Endothelial cell of umbilical vein (primary cell): ENCODE measurements around the gene SPINK7. TPM values are rescaled to one million over a fixed set of nuclear protein-coding genes. Genes with fewer than 3 reads are reported as not detected.

ENCODE experiments used
- BruUV-seq: library from RNA; stranded (reverse); fragments of 400-500 nt; replicated peaks from 2 replicates; lab custom pipeline; 2021; lab: Mats Ljungman, UMichigan
- CTCF ChIA-PET: fragments of 300-600, 350-600 bp; sonication (Branson Sonifier 250); formaldehyde crosslinking; loops from one replicate; lab custom pipeline; 2021; ENCODE audit warnings: antibody characterized with exemption, inconsistent platforms; lab: Charles Lee
- POLR2A ChIA-PET: fragments of 300-600, 350-600 bp; sonication (Branson Sonifier 250); formaldehyde crosslinking; loops from one replicate; lab custom pipeline; 2021; ENCODE audit warnings: antibody characterized with exemption, inconsistent platforms; lab: Charles Lee
- DNase-seq: peaks from one replicate; pipeline ENCODE4 v3.0.0-alpha.2; 2011; ENCODE audit warnings: low read depth, low spot score
- FAIRE-seq: peaks from 2 replicates; lab custom pipeline; 2011; peaks lifted over from hg19 to GRCh38; lab: Jason Lieb, UNC
- H2AFZ ChIP-seq: 2 replicates; pipeline ENCODE4 v1.6.0; 2012; ENCODE audit warnings: low read depth, low read length, control low read depth, inconsistent platforms
- H3K27ac ChIP-seq: 2 replicates; pipeline ENCODE4 v1.5.1; 2011; ENCODE audit warnings: low read depth, mild to moderate bottlenecking, control low read depth, low read length, moderate library complexity; ENCODE audit not compliant: insufficient read depth
- H3K27me3 ChIP-seq, 2 experiments: 2 replicates each; pipeline versions ENCODE4 v1.6.0 to v1.6.1; 2011; ENCODE audit warnings: low read length in 2 of 2, mixed read lengths in 1 of 2; ENCODE audit not compliant: control insufficient read depth in 2 of 2, insufficient read depth in 2 of 2
- H3K36me3 ChIP-seq, 2 experiments: 2 replicates in 1 of 2; 3 replicates in 1 of 2; pipeline ENCODE4 v1.5.1; 2011; ENCODE audit warnings: low read length in 2 of 2, mild to moderate bottlenecking in 1 of 2, moderate library complexity in 1 of 2; ENCODE audit not compliant: control insufficient read depth in 2 of 2, insufficient read depth in 2 of 2; ENCODE audit errors: extremely low read depth in 1 of 2
- H3K4me1 ChIP-seq: 3 replicates; pipeline ENCODE4 v1.5.1; 2011; ENCODE audit warnings: mild to moderate bottlenecking, low read length; ENCODE audit not compliant: control insufficient read depth, insufficient read depth; ENCODE audit errors: extremely low read depth
- H3K4me2 ChIP-seq: 2 replicates; pipeline ENCODE4 v1.6.1; 2011; ENCODE audit warnings: low read length, control low read depth, mixed read lengths; ENCODE audit not compliant: insufficient read depth
- H3K4me3 ChIP-seq, 3 experiments: fragments of 200-600 bp in 1 of 3; sonication (generic), shearing (Covaris generic) in 1 of 3; replicated peaks in 1 of 3; 2 replicates each; pipeline ENCODE4 v1.5.1; 2011 to 2016; ENCODE audit warnings: control low read depth in 3 of 3, low read length in 3 of 3, mild to moderate bottlenecking in 2 of 3, inconsistent platforms in 1 of 3, low read depth in 1 of 3, moderate library complexity in 1 of 3; ENCODE audit not compliant: insufficient read depth in 1 of 3
- H3K79me2 ChIP-seq: 2 replicates; pipeline ENCODE4 v1.6.0; 2012; ENCODE audit warnings: low read length, inconsistent platforms; ENCODE audit not compliant: control insufficient read depth, insufficient read depth
- H3K9ac ChIP-seq: replicated peaks from 2 replicates; pipeline ENCODE3; 2011; ENCODE audit warnings: low read length, control low read depth; ENCODE audit not compliant: insufficient read depth; ENCODE audit errors: extremely low read depth
- H3K9me1 ChIP-seq: replicated peaks from 3 replicates; pipeline ENCODE4 v1.6.0; 2011; ENCODE audit warnings: mild to moderate bottlenecking, low read length; ENCODE audit not compliant: control insufficient read depth, insufficient read depth; ENCODE audit errors: extremely low read depth
- H3K9me3 ChIP-seq: replicated peaks from 2 replicates; pipeline ENCODE4 v1.5.1; 2012; ENCODE audit warnings: low read length, inconsistent platforms; ENCODE audit not compliant: control insufficient read depth, insufficient read depth
- H4K20me1 ChIP-seq: replicated peaks from 2 replicates; pipeline ENCODE3; 2011; ENCODE audit warnings: mild to moderate bottlenecking, low read length; ENCODE audit not compliant: control insufficient read depth, insufficient read depth; ENCODE audit errors: extremely low read depth
- CTCF ChIP-seq, 2 donors: IDR thresholded peaks; 1 replicate in 1 of 2; 2 replicates in 1 of 2; pipeline ENCODE4 v1.5.1; 2011; ENCODE audit warnings: low read length in 2 of 2, mild to moderate bottlenecking in 2 of 2, moderate library complexity in 2 of 2, control low read depth in 1 of 2, inconsistent platforms in 1 of 2, low read depth in 1 of 2; ENCODE audit not compliant: insufficient read depth in 1 of 2; ENCODE audit errors: extremely low read depth in 1 of 2
- EZH2 ChIP-seq: IDR thresholded peaks from 2 replicates; pipeline ENCODE4 v1.6.1; 2012; ENCODE audit warnings: borderline replicate concordance, low read depth, mild to moderate bottlenecking, moderate library complexity, low read length, inconsistent platforms; ENCODE audit not compliant: severe bottlenecking
- FOS ChIP-seq: IDR thresholded peaks from 2 replicates; pipeline ENCODE4 v1.6.1; 2011; ENCODE audit warnings: mild to moderate bottlenecking, low read length, moderate library complexity, borderline replicate concordance; ENCODE audit not compliant: insufficient read depth
- GATA2 ChIP-seq: IDR thresholded peaks from 2 replicates; pipeline ENCODE4 v1.7.0; 2011; ENCODE audit warnings: low read depth, mild to moderate bottlenecking, moderate library complexity, mixed read lengths, low read length; ENCODE audit not compliant: insufficient read length, insufficient read depth
- JUN ChIP-seq: IDR thresholded peaks from 2 replicates; pipeline ENCODE4 v1.6.1; 2011; ENCODE audit warnings: borderline replicate concordance, low read depth; ENCODE audit not compliant: insufficient read length, insufficient read depth
- MAX ChIP-seq: IDR thresholded peaks from 2 replicates; pipeline ENCODE4 v1.6.1; 2011; ENCODE audit not compliant: insufficient read depth, insufficient read length
- MYC ChIP-seq: IDR thresholded peaks from one replicate; pipeline ENCODE4 v1.6.1; 2011; ENCODE audit warnings: mild to moderate bottlenecking, low read depth, low read length
- POLR2A ChIP-seq: IDR thresholded peaks from 2 replicates; pipeline ENCODE4 v1.6.1; 2012; ENCODE audit warnings: low read depth, mild to moderate bottlenecking, control low read depth, low read length
- POLR2AphosphoS5 ChIP-seq: IDR thresholded peaks from 2 replicates; pipeline ENCODE4 v1.6.1; 2012; ENCODE audit warnings: low read depth, mild to moderate bottlenecking, control low read depth, low read length, moderate library complexity; ENCODE audit not compliant: insufficient read depth
- dilution Hi-C: fragments of 300-500 bp; cut with MboI; formaldehyde crosslinking; loops from one replicate; pipeline ENCODE4 v1.15.0; 2019; ENCODE audit warnings: low sequenced_read_pairs; ENCODE audit not compliant: extremely low pct_ligation_motif_present
- intact Hi-C: fragments of 100-400 bp; cut with micrococcal nuclease; formaldehyde crosslinking; loops from one replicate; pipeline ENCODE4 v1.10.0; 2022
- polyA plus RNA-seq, 4 experiments: library from polyadenylated mRNA; depleted of rRNA in 3 of 4; stranded (reverse) in 3 of 4; unstranded in 1 of 4; fragments of >200 nt; gene quantifications; 2 replicates each; pipeline versions ENCODE4 v1.2.1 to v1.2.3, GENCODE V29; 2011 to 2012; ENCODE audit warnings: missing spikeins in 1 of 4
- total RNA-seq: library from RNA; stranded (reverse); gene quantifications from 2 replicates; pipeline ENCODE4 v1.2.3, GENCODE V29; 2021

Gene SPINK7
- total and polyA plus RNA-seq, 2 donors (not counting 3 experiments of a cell fraction or from before 2014, with no cell fraction given), result not detected

DNA sequence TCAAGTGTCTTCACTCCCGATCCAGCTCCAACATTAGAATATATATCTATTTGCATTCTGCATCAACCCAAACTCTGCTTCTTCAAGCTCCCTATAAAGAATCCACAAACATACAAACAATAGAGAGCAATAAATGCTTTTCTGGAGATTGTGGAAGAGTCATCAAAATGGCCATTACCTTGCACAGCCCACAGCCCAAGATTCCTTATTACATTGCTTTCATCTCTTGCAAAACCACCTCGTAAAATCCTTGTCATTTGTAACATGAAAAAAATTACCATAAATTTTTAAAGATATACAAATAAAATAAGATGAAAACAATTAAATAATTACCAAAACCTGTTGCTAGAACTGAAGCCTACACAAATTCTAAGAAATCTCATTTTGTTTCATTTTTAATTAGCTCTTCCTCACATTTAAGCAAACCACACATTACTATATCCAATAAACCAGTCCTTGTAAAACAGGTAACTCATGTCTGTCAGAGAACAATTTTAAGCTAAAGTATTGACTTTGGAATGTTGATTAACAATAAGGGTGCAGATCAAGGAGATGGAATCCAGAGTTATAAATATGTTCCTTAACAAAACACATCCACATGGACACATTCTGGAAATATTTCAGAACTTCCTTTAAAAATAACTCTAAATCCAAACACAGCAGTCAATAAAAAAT is 30.3 kb downstream of the SPINK7 start:
- H3K9me3 ChIP-seq, result no peaks in the 10 kb centered on the region
- POLR2A ChIA-PET, result no interaction called here
- no peaks in the 10 kb centered on the region for H3K4me1 ChIP-seq
- no peaks in the 10 kb centered on the region for H4K20me1 ChIP-seq
- no peaks in the 10 kb centered on the region for H3K36me3 ChIP-seq
- TF ChIP-seq GATA2, result no peak
- no peak for TF ChIP-seq MAX
- no peak for TF ChIP-seq EZH2
- TF ChIP-seq POLR2AphosphoS5, result no peak
- no peak for TF ChIP-seq FOS
- TF ChIP-seq CTCF (IDR thresholded peaks at IDR 0.05; ENCODE audit: extremely low read depth in 1 of 2, insufficient read depth in 1 of 2, low read depth in 1 of 2, low read length in 2 of 2), result no peak
- TF ChIP-seq POLR2A, result no peak
- no peak for TF ChIP-seq MYC
- no peak for TF ChIP-seq JUN
- DNase-seq (no peak), FAIRE-seq (no peak)
- H3K4me2 ChIP-seq, result no peak overlapping the region
- CTCF ChIA-PET, result interaction anchor here (1.1 kb wide), 1 partner anchor 16 kb away, joined by 3 read pairs; no protein-coding TSS in a partner anchor
- no peaks in the 10 kb centered on the region for H3K9me1 ChIP-seq
- H3K27ac ChIP-seq, result no peak overlapping the region
- dilution Hi-C loops, result no loop called here
- intact Hi-C loops, result no loop called here
- H3K27me3 ChIP-seq, result no peaks in the 10 kb centered on the region
- no peak overlapping the region for H2AFZ ChIP-seq
- BruUV-seq, result no TSS peak
- no peak overlapping the region for H3K9ac ChIP-seq
- no peak overlapping the region for H3K4me3 ChIP-seq
- H3K79me2 ChIP-seq, result no peaks in the 10 kb centered on the region
